KMS-11 (cell line): ENCODE results near the gene PHYHIPL.

Source experiments
- H2AFZ ChIP-seq: fragments of 200-600 bp; sonication (generic); 2 replicates; pipeline ENCODE4 v1.6.1; 2016; ENCODE audit warnings: antibody characterized with exemption, mixed run types, low read depth
- H3K27ac ChIP-seq: fragments of 200-600 bp; sonication (generic); 2 replicates; pipeline ENCODE4 v1.6.1; 2016; ENCODE audit warnings: mild to moderate bottlenecking, mixed run types
- H3K27me3 ChIP-seq: fragments of 200-600 bp; sonication (generic); 2 replicates; pipeline ENCODE4 v1.6.1; 2017; ENCODE audit warnings: mild to moderate bottlenecking, low read depth, mixed run types, moderate library complexity; ENCODE audit not compliant: insufficient read depth
- H3K36me3 ChIP-seq: fragments of 200-600 bp; sonication (generic); 2 replicates; pipeline ENCODE4 v1.6.1; 2017; ENCODE audit warnings: mild to moderate bottlenecking, mixed run types; ENCODE audit not compliant: insufficient read depth
- H3K4me1 ChIP-seq: fragments of 200-600 bp; sonication (generic); 2 replicates; pipeline ENCODE4 v1.6.1; 2016; ENCODE audit warnings: mild to moderate bottlenecking, low read depth, mixed run types; ENCODE audit not compliant: poor library complexity, severe bottlenecking
- H3K4me2 ChIP-seq: fragments of 200-600 bp; sonication (generic); 2 replicates; pipeline ENCODE4 v1.7.0; 2016; ENCODE audit warnings: mild to moderate bottlenecking, mixed run types
- H3K4me3 ChIP-seq: fragments of 200-600 bp; sonication (generic); IDR thresholded peaks from 2 replicates; pipeline ENCODE4 v1.6.1; 2017; ENCODE audit warnings: low read depth, low read length, mixed read lengths; ENCODE audit not compliant: insufficient read depth
- H3K79me2 ChIP-seq: fragments of 200-600 bp; sonication (generic); 2 replicates; pipeline ENCODE4 v1.6.1; 2016; ENCODE audit warnings: low read depth, mixed run types; ENCODE audit not compliant: insufficient read depth
- H3K9ac ChIP-seq: fragments of 200-600 bp; sonication (generic); 2 replicates; pipeline ENCODE4 v1.6.1; 2016; ENCODE audit warnings: mild to moderate bottlenecking, mixed run types
- H4K20me1 ChIP-seq: fragments of 200-600 bp; sonication (generic); 2 replicates; pipeline ENCODE4 v1.6.1; 2016; ENCODE audit warnings: mild to moderate bottlenecking, mixed run types; ENCODE audit not compliant: insufficient read depth
- CTCF ChIP-seq: fragments of 200-600 bp; sonication (generic); conservative IDR thresholded peaks from 2 replicates; pipeline ENCODE4 v1.6.1; 2017; ENCODE audit warnings: low read depth, mild to moderate bottlenecking, antibody characterized with exemption, low read length, moderate library complexity, mixed read lengths

The PHYHIPL gene

DNA sequence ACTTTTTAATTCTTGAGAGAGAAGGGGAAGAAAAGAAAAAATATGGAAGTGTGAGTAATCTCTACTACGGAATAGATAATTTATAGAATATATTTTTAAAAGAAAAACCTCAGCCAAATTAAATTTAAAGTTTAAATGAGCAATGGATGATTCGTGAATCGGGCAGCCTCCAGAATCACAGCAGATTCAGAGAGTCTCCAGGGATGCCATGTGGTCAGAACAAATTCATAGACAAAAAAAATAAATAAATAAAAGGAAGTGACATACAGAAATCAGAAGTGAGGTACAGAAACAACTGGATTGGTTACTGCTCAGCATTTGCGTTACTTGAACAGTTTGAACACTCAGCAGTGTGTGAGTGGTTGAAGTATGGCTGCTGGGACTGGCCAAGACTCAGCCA, 53.0 kb downstream of the PHYHIPL start:
- H3K27me3 ChIP-seq = no peaks in the 10 kb centered on the region
- no peak for TF ChIP-seq CTCF
- no peak overlapping the region for H3K4me3 ChIP-seq
- H3K4me1 ChIP-seq = no peaks in the 10 kb centered on the region
- no peaks in the 10 kb centered on the region for H3K79me2 ChIP-seq
- no peak overlapping the region for H3K9ac ChIP-seq
- no peak overlapping the region for H3K4me2 ChIP-seq
- no peak overlapping the region for H2AFZ ChIP-seq
- no peak overlapping the region for H3K27ac ChIP-seq
- H4K20me1 ChIP-seq = no peaks in the 10 kb centered on the region
- H3K36me3 ChIP-seq = no peaks in the 10 kb centered on the region

- Histone ChIP-seq H3K27me3 (no peaks in the 10 kb centered on the region), H3K9ac (no peak overlapping the region), H3K4me1 (no peaks in the 10 kb centered on the region), H3K4me2 (no peak overlapping the region), H3K36me3 (no peaks in the 10 kb centered on the region), H2AFZ (no peak overlapping the region), H4K20me1 (no peaks in the 10 kb centered on the region), H3K79me2 (no peaks in the 10 kb centered on the region), H3K4me3 (no peak overlapping the region), H3K27ac (no peak overlapping the region)
- TF ChIP-seq CTCF = no peak
These were observed 57.8 kb downstream of the PHYHIPL start for GRCh38 chr10:59234194-59234593.

DNA sequence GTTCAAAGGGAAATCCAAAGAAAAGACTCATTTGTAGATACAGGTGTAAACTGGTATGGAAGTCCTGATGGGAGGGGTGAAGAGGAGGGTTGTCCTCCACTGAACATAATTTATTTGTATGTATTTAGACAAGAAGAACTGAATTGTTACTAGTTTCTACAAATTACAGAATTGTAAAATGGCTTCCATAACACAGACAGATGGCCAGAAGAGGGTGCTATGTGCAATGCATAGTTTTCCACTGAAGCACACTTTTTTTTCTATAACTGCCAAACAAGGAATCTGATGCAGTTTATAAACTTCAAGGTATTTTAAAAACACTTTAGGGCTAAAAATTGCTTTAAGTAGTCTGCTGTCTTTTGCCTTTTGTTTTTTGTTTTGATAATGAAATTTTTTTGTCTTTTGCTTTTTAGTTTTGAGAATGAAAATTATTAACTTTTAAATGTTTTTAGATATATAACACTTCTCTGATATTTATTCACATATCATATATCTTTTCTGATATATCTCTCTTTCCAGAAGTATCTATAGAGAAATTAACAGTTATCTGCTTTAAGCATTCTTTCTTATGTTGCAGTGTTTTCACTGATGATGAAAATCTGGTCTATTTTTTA, 58.5 kb downstream of the PHYHIPL start:
- peak; percentile 65 for TF ChIP-seq CTCF
- no peaks in the 10 kb centered on the region for H4K20me1 ChIP-seq
- H2AFZ ChIP-seq = no peak overlapping the region
- no peaks in the 10 kb centered on the region for H3K4me1 ChIP-seq
- H3K4me3 ChIP-seq = no peak overlapping the region
- H3K4me2 ChIP-seq = no peak overlapping the region
- no peaks in the 10 kb centered on the region for H3K36me3 ChIP-seq
- H3K27me3 ChIP-seq = no peaks in the 10 kb centered on the region
- H3K27ac ChIP-seq = no peak overlapping the region
- H3K9ac ChIP-seq = no peak overlapping the region
- H3K79me2 ChIP-seq = no peaks in the 10 kb centered on the region

- Histone ChIP-seq H3K4me1 (no peaks in the 10 kb centered on the region), H3K27ac (no peak overlapping the region), H3K4me2 (no peak overlapping the region), H4K20me1 (no peaks in the 10 kb centered on the region), H3K36me3 (no peaks in the 10 kb centered on the region), H2AFZ (no peak overlapping the region), H3K27me3 (no peaks in the 10 kb centered on the region), H3K4me3 (no peak overlapping the region), H3K79me2 (no peaks in the 10 kb centered on the region), H3K9ac (no peak overlapping the region)
- no peak for TF ChIP-seq CTCF
These were observed 59.7 kb downstream of the PHYHIPL start for GRCh38 chr10:59236064-59236697.
